Subcutaneous abdominal adipose tissue (tissue), 5 donors: ENCODE measurements around the gene ERICH6.

Experiments
- H3K27ac ChIP-seq: one replicate; pipeline ENCODE4 v1.7.0; 2013; ENCODE audit warnings: low read depth, mild to moderate bottlenecking, inconsistent platforms, low read length, moderate library complexity
- H3K27me3 ChIP-seq, 5 donors: one replicate each; pipeline ENCODE4 v1.7.0; 2013; ENCODE audit warnings: low read length in 5 of 5, inconsistent platforms in 1 of 5; ENCODE audit not compliant: control insufficient read depth in 5 of 5, insufficient read depth in 4 of 5
- H3K36me3 ChIP-seq, 5 donors: one replicate each; pipeline ENCODE4 v1.7.0; 2013; ENCODE audit warnings: low read length in 5 of 5; ENCODE audit not compliant: control insufficient read depth in 5 of 5, insufficient read depth in 5 of 5
- H3K4me1 ChIP-seq, 5 donors: one replicate each; pipeline ENCODE4 v1.7.0; 2013; ENCODE audit warnings: low read length in 5 of 5, mild to moderate bottlenecking in 3 of 5, moderate library complexity in 1 of 5; ENCODE audit not compliant: control insufficient read depth in 5 of 5, insufficient read depth in 5 of 5
- H3K4me3 ChIP-seq, 5 donors: one replicate each; pipeline ENCODE4 v1.7.0; 2013; ENCODE audit warnings: low read length in 5 of 5, low read depth in 1 of 5
- H3K9ac ChIP-seq, 5 donors: one replicate each; pipeline ENCODE4 v1.7.0; 2013; ENCODE audit warnings: low read length in 5 of 5, mild to moderate bottlenecking in 4 of 5, moderate library complexity in 3 of 5
- H3K9me3 ChIP-seq, 5 donors: one replicate each; pipeline ENCODE4 v1.7.0; 2013; ENCODE audit warnings: low read length in 5 of 5; ENCODE audit not compliant: control insufficient read depth in 5 of 5
- donor health status: healthy.
- donor health status: healthy.
- donor health status: healthy.
- donor health status: healthy.
- donor health status: healthy.

Gene ERICH6

GRCh38 chr3:150703756-150704344, at the start of gene ERICH6:
Gene ERICH6, minus strand, starts transcription at chr3:150703920. Its CDS starts 22 bp downstream, at chr3:150703898.
- peak within 1 kb of the TSS; percentile 48 to 87 (median 82) for H3K9ac ChIP-seq
- no peaks in the 10 kb centered on the region for H3K9me3 ChIP-seq
- no peaks in the 10 kb centered on the region for H3K27me3 ChIP-seq
- peak within 1 kb of the TSS; percentile 57 for H3K27ac ChIP-seq
- peak within 1 kb of the TSS; percentile 68 to 95 (median 83) for H3K4me3 ChIP-seq
- H3K4me1 ChIP-seq = peaks cover 0 to 14% (median 10%) of the 10 kb centered on the region in 5 donors
- no peaks in the 10 kb centered on the region for H3K36me3 ChIP-seq

GRCh38 chr3:150751781-150752263, 48.1 kb upstream of the ERICH6 start:
- no peak overlapping the region for H3K4me3 ChIP-seq
- H3K9me3 ChIP-seq = no peaks in the 10 kb centered on the region
- H3K36me3 ChIP-seq = peaks cover 0 to 9% (median 4%) of the 10 kb centered on the region in 5 donors
- no peak overlapping the region for H3K27ac ChIP-seq
- H3K4me1 ChIP-seq = peaks cover 0 to 37% (median 23%) of the 10 kb centered on the region in 5 donors
- no peaks in the 10 kb centered on the region for H3K27me3 ChIP-seq
- no peak overlapping the region for H3K9ac ChIP-seq

DNA sequence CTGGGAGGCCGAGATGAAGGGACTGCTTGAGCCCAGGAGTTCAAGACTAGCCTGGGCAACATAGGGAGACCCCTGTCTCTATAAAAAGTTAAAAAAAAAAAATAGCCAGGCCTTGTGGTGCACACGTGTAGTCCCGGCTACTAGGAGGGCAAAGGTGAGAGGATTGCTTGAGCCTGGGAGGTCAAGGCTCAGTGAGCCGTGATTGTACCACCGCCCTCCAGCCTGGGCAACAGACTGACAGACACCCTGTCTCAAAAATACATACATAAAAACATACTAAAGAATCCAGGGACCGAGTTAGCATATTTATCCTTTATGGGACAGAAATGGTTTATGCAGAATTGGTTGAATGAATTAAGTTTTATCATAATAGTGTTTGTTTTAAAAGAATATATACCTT, 45.5 kb upstream of the ERICH6 start:
- H3K9me3 ChIP-seq = no peaks in the 10 kb centered on the region
- H3K4me3 ChIP-seq = no peak overlapping the region
- H3K9ac ChIP-seq = peak overlapping the region in 1 of 5 donors; percentile 34
- H3K36me3 ChIP-seq = peaks cover 0 to 9% (median 4%) of the 10 kb centered on the region in 5 donors
- peak overlapping the region; percentile 11 for H3K27ac ChIP-seq
- H3K4me1 ChIP-seq = peaks cover 0 to 34% (median 26%) of the 10 kb centered on the region in 5 donors
- H3K27me3 ChIP-seq = no peaks in the 10 kb centered on the region

DNA sequence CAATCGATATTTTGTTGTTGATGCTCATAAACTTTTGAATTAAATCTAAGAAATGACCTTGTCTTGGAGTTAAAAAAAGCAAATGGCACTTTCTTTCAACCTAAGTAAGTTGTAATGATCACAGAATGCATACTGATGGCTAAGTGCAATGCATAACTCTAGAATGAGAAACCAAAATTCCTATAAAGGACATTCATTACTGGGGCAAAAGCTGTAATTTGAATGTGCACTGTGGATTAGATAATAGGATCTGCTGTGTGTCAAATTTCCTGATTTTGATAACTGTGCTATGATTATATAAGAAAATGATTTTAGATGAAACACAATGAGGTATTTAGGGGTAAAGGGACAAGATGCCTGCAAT, 44.9 kb upstream of the ERICH6 start:
- peak overlapping the region; percentile 11 for H3K27ac ChIP-seq

GRCh38 chr3:150747886-150748683, 44.4 kb upstream of the ERICH6 start:
- H3K9me3 ChIP-seq = no peaks in the 10 kb centered on the region
- no peaks in the 10 kb centered on the region for H3K27me3 ChIP-seq
- peak overlapping the region; percentile 11 for H3K27ac ChIP-seq
- no peak overlapping the region for H3K9ac ChIP-seq
- peaks cover 0 to 8% (median 3%) of the 10 kb centered on the region in 5 donors for H3K36me3 ChIP-seq
- peaks cover 0 to 40% (median 30%) of the 10 kb centered on the region in 5 donors for H3K4me1 ChIP-seq
- H3K4me3 ChIP-seq = no peak overlapping the region

More for the DNA sequence above, 44.9 kb upstream of the ERICH6 start:
- Histone ChIP-seq H3K9ac (peak overlapping the region in 1 of 5 donors; percentile 34), H3K9me3 (no peaks in the 10 kb centered on the region), H3K36me3 (peaks cover 0 to 9% (median 4%) of the 10 kb centered on the region in 5 donors), H3K4me3 (no peak overlapping the region), H3K4me1 (peaks cover 0 to 38% (median 27%) of the 10 kb centered on the region in 5 donors), H3K27me3 (no peaks in the 10 kb centered on the region)

DNA sequence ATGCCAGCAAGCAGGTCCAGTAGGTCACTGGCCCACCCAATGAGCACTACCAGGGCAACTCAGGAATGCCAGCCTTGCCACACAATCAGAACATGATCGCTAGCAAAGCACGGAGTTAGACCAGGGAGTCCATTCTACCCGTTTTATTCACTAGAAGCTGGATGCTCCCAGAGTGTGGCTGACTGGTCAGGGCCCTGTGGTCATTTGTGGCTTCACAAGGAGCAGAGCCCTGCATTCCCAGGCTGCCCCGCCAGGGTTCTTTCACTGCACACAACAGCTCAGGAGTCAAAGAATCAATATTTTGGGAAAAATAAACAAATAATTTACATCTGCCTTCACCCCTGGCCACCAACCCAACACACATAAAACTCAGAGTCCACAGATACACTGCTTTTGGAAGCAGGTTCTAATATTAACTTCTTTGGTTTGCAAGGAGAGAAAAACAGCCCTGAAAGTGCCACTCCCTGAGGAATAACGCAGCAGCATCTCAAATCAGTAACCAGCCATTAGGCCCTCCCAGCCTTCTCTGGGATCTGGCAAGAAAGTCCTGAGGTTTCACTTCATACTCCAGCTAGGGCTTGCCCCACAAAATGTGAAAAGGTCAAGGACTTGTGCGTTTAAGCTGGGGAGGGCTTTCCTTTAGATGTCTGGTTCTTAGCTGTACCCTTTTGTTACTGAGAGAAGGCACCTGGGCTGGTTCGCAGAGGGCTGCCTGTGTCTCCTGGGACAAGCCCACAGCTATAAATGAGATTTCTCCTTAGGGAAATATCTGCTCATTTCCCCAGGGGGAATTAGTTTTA, 43.3 kb upstream of the ERICH6 start:
- no peaks in the 10 kb centered on the region for H3K9me3 ChIP-seq
- H3K4me1 ChIP-seq = peaks cover 0 to 40% (median 30%) of the 10 kb centered on the region in 5 donors
- peaks cover 0 to 6% (median 5%) of the 10 kb centered on the region in 5 donors for H3K36me3 ChIP-seq
- no peak overlapping the region for H3K9ac ChIP-seq
- H3K4me3 ChIP-seq = no peak overlapping the region
- peak overlapping the region; percentile 29 for H3K27ac ChIP-seq
- H3K27me3 ChIP-seq = no peaks in the 10 kb centered on the region

DNA sequence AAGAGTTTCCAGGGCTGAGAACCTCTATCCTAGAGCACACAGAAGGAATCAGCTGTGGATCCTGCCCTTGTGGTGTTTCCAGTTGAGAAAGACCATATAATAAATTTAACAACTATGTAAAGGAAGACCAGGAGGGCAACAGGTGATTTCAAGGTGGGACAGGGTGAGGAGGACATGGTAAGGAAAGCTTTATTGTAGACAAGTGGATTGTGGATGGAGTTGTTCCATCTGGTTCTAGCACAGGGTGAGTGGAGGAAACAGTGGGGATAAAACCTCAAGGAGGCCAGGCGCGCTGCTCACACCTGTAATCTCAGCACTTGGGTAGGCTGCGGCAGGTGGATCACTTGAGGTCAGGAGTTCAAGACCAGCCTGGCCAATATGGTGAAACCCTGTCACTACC, 42.1 kb upstream of the ERICH6 start:
- Histone ChIP-seq H3K9me3 (no peaks in the 10 kb centered on the region), H3K36me3 (peaks cover 8 to 16% (median 12%) of the 10 kb centered on the region in 5 donors), H3K27ac (no peak overlapping the region), H3K4me3 (no peak overlapping the region), H3K9ac (no peak overlapping the region), H3K4me1 (peaks cover 0 to 41% (median 31%) of the 10 kb centered on the region in 5 donors), H3K27me3 (no peaks in the 10 kb centered on the region)

GRCh38 chr3:150744919-150745211, 41.1 kb upstream of the ERICH6 start:
- no peak overlapping the region for H3K4me3 ChIP-seq
- H3K27ac ChIP-seq = peak overlapping the region; percentile 39
- H3K9me3 ChIP-seq = no peaks in the 10 kb centered on the region
- no peak overlapping the region for H3K9ac ChIP-seq
- peaks cover 8 to 20% (median 15%) of the 10 kb centered on the region in 5 donors for H3K36me3 ChIP-seq
- H3K27me3 ChIP-seq = no peaks in the 10 kb centered on the region
- H3K4me1 ChIP-seq = peaks cover 0 to 48% (median 36%) of the 10 kb centered on the region in 5 donors

GRCh38 chr3:150744041-150744918, 40.6 kb upstream of the ERICH6 start:
- peaks cover 8 to 20% (median 15%) of the 10 kb centered on the region in 5 donors for H3K36me3 ChIP-seq
- H3K9me3 ChIP-seq = no peaks in the 10 kb centered on the region
- H3K27ac ChIP-seq = peak overlapping the region; percentile 39
- H3K4me1 ChIP-seq = peaks cover 0 to 50% (median 40%) of the 10 kb centered on the region in 5 donors
- H3K4me3 ChIP-seq = no peak overlapping the region
- no peaks in the 10 kb centered on the region for H3K27me3 ChIP-seq
- no peak overlapping the region for H3K9ac ChIP-seq
